Epithelial cell of proximal tubule (primary cell): Measurements from ENCODE around the gene RPGRIP1. TPM values are rescaled to one million over a fixed set of nuclear protein-coding genes. Genes with fewer than 3 reads are reported as not detected.
"Not testable (repeated sequence)": the region's sequence is repeated elsewhere in the genome, so short reads cannot be mapped to it uniquely, and the experiment has no call there.

Source experiments
- DNase-seq: peaks from one replicate; pipeline ENCODE4 v3.0.0-alpha.2; 2011; ENCODE audit warnings: low read depth
- H3K4me3 ChIP-seq: 2 replicates; pipeline ENCODE4 v1.5.1; 2011; ENCODE audit warnings: low read depth, mild to moderate bottlenecking, low read length
- CTCF ChIP-seq: conservative IDR thresholded peaks from 2 replicates; pipeline ENCODE4 v1.5.1; 2012; ENCODE audit warnings: low read depth, mild to moderate bottlenecking, low read length
- total RNA-seq: library from RNA; depleted of rRNA; stranded (reverse); fragments of >200 nt; gene quantifications from 2 replicates; pipeline ENCODE4 v1.2.3, GENCODE V29; 2015

Gene RPGRIP1
- total RNA-seq, 1 donor from 2014 or later: not detected

- peak overlapping the region; percentile 84 for H3K4me3 ChIP-seq
- TF ChIP-seq CTCF: no peak
- peak; percentile 94 for DNase-seq
Observed at GRCh38 chr14:21267886-21268616, 11.8 kb upstream of the RPGRIP1 start.

- DNase-seq: no peak
- H3K4me3 ChIP-seq: peak overlapping the region; percentile 84
- no peak for TF ChIP-seq CTCF
Observed at GRCh38 chr14:21268617-21269251, 11.1 kb upstream of the RPGRIP1 start.

- TF ChIP-seq CTCF: no peak
- peak; percentile 100 for DNase-seq
- H3K4me3 ChIP-seq: peak within 1 kb of the TSS; percentile 84
Observed at GRCh38 chr14:21269252-21270046, 10.4 kb upstream of the RPGRIP1 start, which contains the start of gene HNRNPC. HNRNPC (minus strand) TSS chr14:21269442; CDS start chr14:21234193, 35,249 bp downstream.

GRCh38 chr14:21272661-21273060 lies 7.2 kb upstream of the RPGRIP1 start:
- not testable (repeated sequence) for DNase-seq, H3K4me3 ChIP-seq

- DNase-seq: no peak
- no peak for TF ChIP-seq CTCF
- H3K4me3 ChIP-seq: no peak overlapping the region
Observed at GRCh38 chr14:21275261-21275858, 4.5 kb upstream of the RPGRIP1 start.

- no peak for DNase-seq
- TF ChIP-seq CTCF: no peak
- H3K4me3 ChIP-seq: no peak overlapping the region
Observed at GRCh38 chr14:21278632-21279031, 1.3 kb upstream of the RPGRIP1 start.

- not testable (repeated sequence) for H3K4me3 ChIP-seq, DNase-seq
Observed at GRCh38 chr14:21281917-21282316, 2.0 kb downstream of the RPGRIP1 start.

- DNase-seq, H3K4me3 ChIP-seq: not testable (repeated sequence)
Observed at GRCh38 chr14:21286516-21286915, 6.6 kb downstream of the RPGRIP1 start.
